ENCODE results near the gene PPP2R2B. TPM values are rescaled to one million over a fixed set of nuclear protein-coding genes. Genes with fewer than 3 reads are reported as not detected.

PPP2R2B gene
- total RNA-seq, 1 donor from 2014 or later = 0.95 TPM

DNA sequence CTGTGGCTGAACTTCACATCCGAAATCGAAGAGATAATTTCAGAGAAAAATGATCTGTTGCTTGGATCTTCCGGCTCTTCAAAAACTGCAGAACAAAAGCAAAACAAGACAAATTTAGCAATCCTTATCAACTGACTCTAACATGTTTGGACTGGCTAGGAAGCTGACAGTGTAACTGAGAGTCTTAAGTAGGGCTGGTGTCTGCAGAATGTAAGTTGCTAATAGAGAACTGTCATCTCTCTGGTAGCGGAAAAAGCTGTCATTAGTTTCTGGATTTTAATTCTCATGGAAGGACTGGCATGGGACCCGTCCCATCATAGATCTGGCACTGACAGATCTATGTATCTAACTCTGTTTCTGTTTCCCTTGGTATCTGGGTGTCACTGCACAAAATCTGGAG, 278.2 kb downstream of the PPP2R2B start:
- intact Hi-C loops (cut with DNase I) = no loop called here
- TF ChIP-seq, protein P1, sequence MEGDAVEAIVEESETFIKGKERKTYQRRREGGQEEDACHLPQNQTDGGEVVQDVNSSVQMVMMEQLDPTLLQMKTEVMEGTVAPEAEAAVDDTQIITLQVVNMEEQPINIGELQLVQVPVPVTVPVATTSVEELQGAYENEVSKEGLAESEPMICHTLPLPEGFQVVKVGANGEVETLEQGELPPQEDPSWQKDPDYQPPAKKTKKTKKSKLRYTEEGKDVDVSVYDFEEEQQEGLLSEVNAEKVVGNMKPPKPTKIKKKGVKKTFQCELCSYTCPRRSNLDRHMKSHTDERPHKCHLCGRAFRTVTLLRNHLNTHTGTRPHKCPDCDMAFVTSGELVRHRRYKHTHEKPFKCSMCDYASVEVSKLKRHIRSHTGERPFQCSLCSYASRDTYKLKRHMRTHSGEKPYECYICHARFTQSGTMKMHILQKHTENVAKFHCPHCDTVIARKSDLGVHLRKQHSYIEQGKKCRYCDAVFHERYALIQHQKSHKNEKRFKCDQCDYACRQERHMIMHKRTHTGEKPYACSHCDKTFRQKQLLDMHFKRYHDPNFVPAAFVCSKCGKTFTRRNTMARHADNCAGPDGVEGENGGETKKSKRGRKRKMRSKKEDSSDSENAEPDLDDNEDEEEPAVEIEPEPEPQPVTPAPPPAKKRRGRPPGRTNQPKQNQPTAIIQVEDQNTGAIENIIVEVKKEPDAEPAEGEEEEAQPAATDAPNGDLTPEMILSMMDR (IDR thresholded peaks at IDR 0.05) = no peak
- ATAC-seq = no peak
- Histone ChIP-seq H3K27me3 (ENCODE audit: low read depth) (no peaks in the 10 kb centered on the region), H3K36me3 (no peaks in the 10 kb centered on the region), H3K4me3 (no peak overlapping the region), H3K27ac (no peak overlapping the region), H3K9me3 (no peaks in the 10 kb centered on the region), H3K4me1 (no peaks in the 10 kb centered on the region)
- no peak for DNase-seq

DNA sequence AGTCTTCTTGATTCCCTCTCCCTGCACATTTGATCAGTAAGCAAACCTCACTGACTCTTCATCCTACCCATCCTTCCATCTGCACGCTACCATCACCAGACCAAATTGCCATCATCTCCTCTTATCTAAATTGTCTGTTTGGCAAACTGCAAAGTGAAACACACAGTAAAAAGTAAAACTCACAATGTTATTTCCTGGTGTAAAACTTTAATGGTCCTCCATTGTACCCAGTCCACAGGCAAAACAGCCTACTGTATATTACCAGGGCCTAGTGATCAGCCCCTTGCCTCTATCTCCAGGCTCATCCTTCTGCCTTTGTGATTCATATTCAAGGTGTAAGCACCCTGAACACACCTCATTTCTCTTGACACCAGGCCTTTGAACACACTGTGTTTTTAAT, 279.3 kb downstream of the PPP2R2B start:
- TF ChIP-seq, protein P1 (IDR thresholded peaks at IDR 0.05) = no peak
- no peak overlapping the region for H3K27ac ChIP-seq
- DNase-seq (no peak), ATAC-seq (no peak)
- intact Hi-C loops (cut with DNase I) = no loop called here
- no peaks in the 10 kb centered on the region for H3K27me3 ChIP-seq (ENCODE audit: low read depth)
- H3K4me1 ChIP-seq = no peaks in the 10 kb centered on the region
- H3K36me3 ChIP-seq = no peaks in the 10 kb centered on the region
- no peak overlapping the region for H3K4me3 ChIP-seq
- H3K9me3 ChIP-seq = no peaks in the 10 kb centered on the region

DNA sequence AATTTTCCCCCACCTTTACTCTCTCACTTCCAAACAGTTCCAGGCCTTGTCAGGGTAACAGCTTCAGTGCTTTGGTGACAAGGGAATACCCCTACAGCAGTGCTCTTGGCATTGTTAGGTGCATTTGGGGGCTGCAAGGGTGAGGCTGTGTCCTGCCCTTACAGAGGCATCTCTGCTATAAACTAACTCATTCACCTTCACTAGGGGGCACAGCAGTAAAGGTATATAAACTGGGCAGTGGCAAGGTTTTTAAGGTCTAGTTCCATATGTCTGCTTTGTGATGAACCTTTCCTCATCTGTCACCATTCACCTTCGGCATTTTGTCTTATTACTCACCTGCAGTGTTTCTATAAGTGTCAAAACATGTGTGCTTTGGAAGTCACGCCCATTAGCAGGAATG, 283.5 kb downstream of the PPP2R2B start:
- intact Hi-C loops (cut with DNase I) = no loop called here
- DNase-seq (no peak), ATAC-seq (no peak)
- no peaks in the 10 kb centered on the region for H3K27me3 ChIP-seq (ENCODE audit: low read depth)
- TF ChIP-seq, protein P1 (IDR thresholded peaks at IDR 0.05) = no peak
- no peaks in the 10 kb centered on the region for H3K9me3 ChIP-seq
- no peak overlapping the region for H3K27ac ChIP-seq
- H3K36me3 ChIP-seq = no peaks in the 10 kb centered on the region
- no peaks in the 10 kb centered on the region for H3K4me1 ChIP-seq
- no peak overlapping the region for H3K4me3 ChIP-seq

DNA sequence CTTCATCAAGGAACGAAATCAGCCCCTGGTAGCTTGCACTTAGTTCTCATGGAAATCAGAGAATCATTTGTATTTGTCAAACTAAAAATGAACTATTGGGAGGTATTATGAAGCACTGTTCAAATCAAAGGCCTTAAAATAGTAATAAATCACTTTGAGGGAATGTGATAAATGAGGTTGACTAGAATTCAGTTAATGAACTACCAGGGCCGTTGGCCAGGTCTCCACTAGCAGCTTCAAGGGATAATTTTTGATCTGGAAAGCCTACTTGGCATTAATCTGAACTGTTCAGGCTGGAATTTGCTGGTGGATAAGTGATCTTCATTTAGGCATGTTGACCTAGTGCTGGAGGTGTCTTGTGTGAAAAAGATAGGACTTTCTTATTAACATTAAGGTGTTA, 286.2 kb downstream of the PPP2R2B start:
- DNase-seq (no peak), ATAC-seq (no peak)
- no peak overlapping the region for H3K4me3 ChIP-seq
- TF ChIP-seq, protein P1 (IDR thresholded peaks at IDR 0.05) = no peak
- no peaks in the 10 kb centered on the region for H3K27me3 ChIP-seq (ENCODE audit: low read depth)
- intact Hi-C loops (cut with DNase I) = no loop called here
- no peaks in the 10 kb centered on the region for H3K9me3 ChIP-seq
- H3K4me1 ChIP-seq = no peaks in the 10 kb centered on the region
- H3K27ac ChIP-seq = no peak overlapping the region
- no peaks in the 10 kb centered on the region for H3K36me3 ChIP-seq

DNA sequence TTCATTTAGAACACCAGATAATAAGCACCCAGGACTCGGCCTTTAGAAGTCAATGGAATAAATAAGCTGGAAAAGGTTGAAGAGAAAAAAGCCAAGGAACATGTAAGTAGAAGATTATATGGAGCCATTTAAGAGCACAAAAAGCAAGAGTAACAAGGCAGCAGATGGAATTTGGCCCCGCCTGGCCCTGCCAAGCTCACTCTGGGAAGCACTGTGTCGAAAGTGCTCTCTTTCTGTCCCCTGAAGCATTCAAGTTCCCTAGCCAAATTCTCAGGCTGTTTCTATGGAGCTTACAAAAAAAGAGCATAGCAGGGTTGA, 289.6 kb downstream of the PPP2R2B start:
- TF ChIP-seq, protein P1 (IDR thresholded peaks at IDR 0.05) = no peak
- no peaks in the 10 kb centered on the region for H3K9me3 ChIP-seq
- DNase-seq = no peak

More for the DNA sequence above, 289.6 kb downstream of the PPP2R2B start:
- intact Hi-C loops (cut with DNase I) = no loop called here
- no peak for ATAC-seq
- no peaks in the 10 kb centered on the region for H3K4me1 ChIP-seq
- no peaks in the 10 kb centered on the region for H3K36me3 ChIP-seq
- H3K27ac ChIP-seq = no peak overlapping the region
- no peaks in the 10 kb centered on the region for H3K27me3 ChIP-seq (ENCODE audit: low read depth)
- H3K4me3 ChIP-seq = no peak overlapping the region
